ENCODE measurements around the gene LSR. TPM values are rescaled to one million over a fixed set of nuclear protein-coding genes. Genes with fewer than 3 reads are reported as not detected.

The LSR gene
- total RNA-seq, 4 donors from 2014 or later, result 4.0 to 15.8 (median 5.0) TPM

GRCh38 chr19:35213663-35214632 lies 34.9 kb upstream of the LSR start:
- no peak for TF ChIP-seq CTCF (IDR thresholded peaks at IDR 0.05; ENCODE audit: low read depth)

- TF ChIP-seq CTCF (IDR thresholded peaks at IDR 0.05; ENCODE audit: low read depth), result no peak
Measured at GRCh38 chr19:35214766-35215422, 33.9 kb upstream of the LSR start.

GRCh38 chr19:35216016-35216832 lies 32.6 kb upstream of the LSR start:
- no peak for TF ChIP-seq CTCF (IDR thresholded peaks at IDR 0.05; ENCODE audit: low read depth)

GRCh38 chr19:35216833-35217648 lies 31.8 kb upstream of the LSR start:
- no peak for TF ChIP-seq CTCF (IDR thresholded peaks at IDR 0.05; ENCODE audit: low read depth)

- TF ChIP-seq CTCF (IDR thresholded peaks at IDR 0.05; ENCODE audit: low read depth), result no peak
Measured at GRCh38 chr19:35217649-35217990, 31.2 kb upstream of the LSR start.

- TF ChIP-seq CTCF (IDR thresholded peaks at IDR 0.05; ENCODE audit: low read depth), result no peak
Measured at GRCh38 chr19:35219008-35219407, 29.8 kb upstream of the LSR start.
